HL-60 (cell line): Measurements from ENCODE around the gene RSBN1L.

Experiments
- CTCF ChIP-seq: IDR thresholded peaks from one replicate; pipeline ENCODE4 v1.5.1; 2011; ENCODE audit warnings: low read length, control low read depth, inconsistent platforms; ENCODE audit not compliant: insufficient read depth
- POLR2AphosphoS5 ChIP-seq: IDR thresholded peaks from 2 replicates; pipeline ENCODE4 v1.6.1; 2012; ENCODE audit warnings: low read depth
- REST ChIP-seq: IDR thresholded peaks from 2 replicates; pipeline ENCODE4 v1.6.1; 2012; ENCODE audit warnings: low read depth; ENCODE audit not compliant: insufficient replicate concordance

- TF ChIP-seq CTCF, result no peak
- TF ChIP-seq REST, result no peak
- no peak for TF ChIP-seq POLR2AphosphoS5
Measured at GRCh38 chr7:77819021-77819420, 122.8 kb downstream of the RSBN1L start.
